ENCODE measurements around the gene KARS1. TPM values are rescaled to one million over a fixed set of nuclear protein-coding genes. Genes with fewer than 3 reads are reported as not detected.

Gene KARS1
- 108 and 114 TPM in 2 replicates for total RNA-seq

GRCh38 chr16:75647492-75648264 lies at the start of gene KARS1, which contains the start of gene TERF2IP:
TSS of gene KARS1 (minus strand) at chr16:75647665. CDS start at chr16:75647639, 26 bp downstream.
TSS of gene TERF2IP (plus strand) at chr16:75647773. CDS start at chr16:75647883, 110 bp downstream.

DNA sequence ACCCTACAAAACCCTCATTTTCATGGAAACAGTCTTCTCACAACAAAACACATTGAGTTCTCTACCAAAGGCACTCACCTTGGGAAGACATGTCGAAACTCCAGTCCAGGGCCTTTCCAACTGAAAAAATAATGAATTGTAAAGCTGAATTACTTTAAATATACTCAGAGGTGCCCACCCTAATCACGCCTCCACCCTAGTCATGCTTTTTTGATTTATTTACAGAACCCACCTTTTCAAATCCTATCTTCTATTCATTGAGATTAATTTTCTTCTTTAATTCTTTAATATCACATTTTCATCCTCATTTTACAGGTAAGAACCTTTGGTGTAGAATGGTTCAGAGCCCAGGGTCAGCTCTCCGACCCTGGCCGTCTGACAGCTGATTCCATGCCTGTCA lies 29.4 kb upstream of the KARS1 start, which contains the start of gene CPHXL2:
TSS of gene CPHXL2 (minus strand) at position 101 of the 400 bp plus-strand sequence. CDS start at position 91, 10 bp downstream.

GRCh38 chr16:75622761-75623605 lies 24.5 kb downstream of the KARS1 start, which contains the start of gene ADAT1:
TSS of gene ADAT1 (minus strand) at chr16:75623281. CDS start at chr16:75620799, 2,482 bp downstream.

Other genes starting within 250 kb of the KARS1 start
- 38.7 and 53.8 TPM in 2 replicates for gene CFDP1, start 214.2 kb downstream of the KARS1 start, total RNA-seq
- gene TMEM170A, start 183.0 kb downstream of the KARS1 start, total RNA-seq, result 6.8 and 8.1 TPM in 2 replicates
- 0.54 and 0.56 TPM in 2 replicates for gene CHST6, start 152.2 kb downstream of the KARS1 start, total RNA-seq
- gene CHST5, start 111.6 kb downstream of the KARS1 start, total RNA-seq, result 0.10 TPM in 1 of 2 replicates, not detected in the other
- 13.6 and 13.7 TPM in 2 replicates for gene TMEM231, start 91.4 kb downstream of the KARS1 start, total RNA-seq
- gene GABARAPL2, start 81.3 kb downstream of the KARS1 start, total RNA-seq, result 64.1 and 72.2 TPM in 2 replicates
- gene ADAT1, start 24.4 kb downstream of the KARS1 start, total RNA-seq, result 28.8 and 34.5 TPM in 2 replicates
- gene TERF2IP, start 108 bp upstream of the KARS1 start, total RNA-seq, result 43.9 and 53.4 TPM in 2 replicates
- gene CPHXL2, start 29.3 kb upstream of the KARS1 start, total RNA-seq, result not detected in 2 replicates
- not detected in 2 replicates for gene DUXB, start 53.8 kb upstream of the KARS1 start, total RNA-seq
- gene CPHXL, start 78.8 kb upstream of the KARS1 start, total RNA-seq, result not detected in 2 replicates